GM13976 (cell line): ENCODE data around the gene SLC18A2.
"Not testable (repeated sequence)": the region's sequence is repeated elsewhere in the genome, so short reads cannot be mapped to it uniquely, and the experiment has no call there.

Experiments
- DNase-seq: peaks from one replicate; pipeline ENCODE4 v3.0.0; 2012; ENCODE audit warnings: low spot score
- CTCF ChIP-seq: IDR thresholded peaks from 2 replicates; pipeline ENCODE4 v1.5.1; 2012; ENCODE audit warnings: borderline replicate concordance, mild to moderate bottlenecking; ENCODE audit not compliant: insufficient read depth; ENCODE audit errors: extremely low read depth, missing control alignments, control extremely low read depth
- in situ Hi-C: fragments of 300-500 bp; cut with MboI; formaldehyde crosslinking; loops from one replicate; pipeline ENCODE4 v1.12.0; 2022; ENCODE audit warnings: low sequenced_read_pairs, mixed read lengths, inconsistent platforms; ENCODE audit not compliant: unreplicated experiment

The SLC18A2 gene

GRCh38 chr10:117228210-117228609, 12.7 kb upstream of the SLC18A2 start:
- TF ChIP-seq CTCF: no peak
- DNase-seq: no peak
- in situ Hi-C loops: no loop called here

GRCh38 chr10:117230107-117230506, 10.8 kb upstream of the SLC18A2 start:
- DNase-seq, in situ Hi-C loops: not testable (repeated sequence)

GRCh38 chr10:117237401-117237991, 3.4 kb upstream of the SLC18A2 start:
- DNase-seq: no peak
- in situ Hi-C loops: no loop called here
- no peak for TF ChIP-seq CTCF

- in situ Hi-C loops: no loop called here
These were observed 1.9 kb upstream of the SLC18A2 start for GRCh38 chr10:117239051-117239450.

GRCh38 chr10:117239721-117240620, 943 bp upstream of the SLC18A2 start:
- TF ChIP-seq CTCF: no peak
- in situ Hi-C loops: no loop called here
- no peak for DNase-seq

More at GRCh38 chr10:117239051-117239450, 1.9 kb upstream of the SLC18A2 start:
- no peak for DNase-seq
- no peak for TF ChIP-seq CTCF

- DNase-seq: no peak
- in situ Hi-C loops: no loop called here
- no peak for TF ChIP-seq CTCF
These were observed 888 bp downstream of the SLC18A2 start for GRCh38 chr10:117241541-117242462.
